ENCODE data around the gene TPD52L2. TPM values are rescaled to one million over a fixed set of nuclear protein-coding genes. Genes with fewer than 3 reads are reported as not detected.

Gene TPD52L2
- total RNA-seq, 1 experiment from 2014 or later, result 293 TPM

DNA sequence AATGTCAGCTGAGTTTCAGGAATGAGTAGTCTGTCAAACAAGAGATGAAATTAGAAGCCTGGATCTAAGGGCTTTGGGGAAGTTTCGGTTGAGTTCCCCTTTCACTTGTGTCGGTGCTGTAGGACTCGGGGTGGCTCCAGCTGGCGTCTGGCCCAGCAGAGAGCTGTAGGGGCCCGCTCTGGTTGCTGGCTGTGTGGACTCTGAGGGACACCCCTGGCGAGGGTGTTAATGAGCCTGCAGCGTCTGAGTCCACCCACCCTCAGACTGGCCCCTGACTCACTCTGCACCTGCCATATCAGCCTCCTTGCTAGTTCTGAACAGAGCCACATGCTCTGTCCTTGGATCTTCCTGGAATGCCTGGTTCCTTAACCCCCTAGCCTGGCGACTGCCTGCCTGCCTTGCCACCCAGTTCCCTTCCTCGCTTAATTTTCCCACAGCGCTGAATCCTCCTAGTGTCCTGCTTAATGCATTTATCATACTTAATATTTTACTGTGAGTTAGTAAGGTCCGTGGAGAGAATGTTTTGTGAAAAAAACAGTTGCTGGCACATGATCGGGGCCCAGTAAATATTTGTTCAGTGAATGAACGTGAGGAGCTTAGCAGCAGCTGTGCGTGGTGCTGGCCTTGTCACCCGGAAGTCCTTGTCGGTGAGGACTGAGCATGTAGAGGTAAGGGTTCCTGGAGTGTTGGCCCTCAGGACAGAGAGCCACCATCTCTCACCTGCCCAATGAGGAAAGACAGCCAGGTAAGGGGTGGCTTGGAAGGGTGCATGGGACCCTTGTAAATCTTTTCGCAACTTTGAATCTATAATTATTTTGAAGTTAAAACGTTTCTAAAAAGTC, 31.4 kb downstream of the TPD52L2 start:
- BruUV-seq (replicated peaks), result no TSS peak

GRCh38 chr20:63897978-63898561, 33.0 kb downstream of the TPD52L2 start:
- intact Hi-C loops (cut with micrococcal nuclease; ENCODE audit: unreplicated experiment), result loop anchor here (10.0 kb wide), 2 partner anchors 167 to 273 kb away; partner anchors contain the start of genes GMEB2 and TCEA2
- peaks cover 27% of the 10 kb centered on the region for H3K4me1 Mint-ChIP-seq (ENCODE audit: low read depth, unreplicated experiment)
- H3K9me3 Mint-ChIP-seq (ENCODE audit: unreplicated experiment), result no peaks in the 10 kb centered on the region

More for the DNA sequence above, 31.4 kb downstream of the TPD52L2 start:
- H3K27ac Mint-ChIP-seq (ENCODE audit: unreplicated experiment), result peak overlapping the region; percentile 85
- intact Hi-C loops (cut with micrococcal nuclease; ENCODE audit: unreplicated experiment), result loop anchor here (1.0 to 10.0 kb wide), 3 partner anchors 12 to 272 kb away; partner anchors contain the start of genes GMEB2 and TCEA2
- Histone ChIP-seq H3K9me3 (no peaks in the 10 kb centered on the region), H3K27me3 (replicated peaks; ENCODE audit: control insufficient read depth, insufficient read depth, low read length) (no peaks in the 10 kb centered on the region), H3K4me1 (peaks cover 21% of the 10 kb centered on the region), H3K36me3 (ENCODE audit: control insufficient read depth, insufficient read depth, low read length) (peaks cover under 1% of the 10 kb centered on the region; the same call in 1 of the 2 replicates), H3K4me3 (ENCODE audit: low read depth, low read length) (peak overlapping the region; percentile 61)
- TF ChIP-seq, protein P1, sequence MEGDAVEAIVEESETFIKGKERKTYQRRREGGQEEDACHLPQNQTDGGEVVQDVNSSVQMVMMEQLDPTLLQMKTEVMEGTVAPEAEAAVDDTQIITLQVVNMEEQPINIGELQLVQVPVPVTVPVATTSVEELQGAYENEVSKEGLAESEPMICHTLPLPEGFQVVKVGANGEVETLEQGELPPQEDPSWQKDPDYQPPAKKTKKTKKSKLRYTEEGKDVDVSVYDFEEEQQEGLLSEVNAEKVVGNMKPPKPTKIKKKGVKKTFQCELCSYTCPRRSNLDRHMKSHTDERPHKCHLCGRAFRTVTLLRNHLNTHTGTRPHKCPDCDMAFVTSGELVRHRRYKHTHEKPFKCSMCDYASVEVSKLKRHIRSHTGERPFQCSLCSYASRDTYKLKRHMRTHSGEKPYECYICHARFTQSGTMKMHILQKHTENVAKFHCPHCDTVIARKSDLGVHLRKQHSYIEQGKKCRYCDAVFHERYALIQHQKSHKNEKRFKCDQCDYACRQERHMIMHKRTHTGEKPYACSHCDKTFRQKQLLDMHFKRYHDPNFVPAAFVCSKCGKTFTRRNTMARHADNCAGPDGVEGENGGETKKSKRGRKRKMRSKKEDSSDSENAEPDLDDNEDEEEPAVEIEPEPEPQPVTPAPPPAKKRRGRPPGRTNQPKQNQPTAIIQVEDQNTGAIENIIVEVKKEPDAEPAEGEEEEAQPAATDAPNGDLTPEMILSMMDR (IDR thresholded peaks at IDR 0.05; ENCODE audit: insufficient read depth in 1 of 2, low read depth in 1 of 2, low read length in 1 of 2, severe bottlenecking in 1 of 2, unreplicated experiment in 1 of 2), result no peak
- H3K4me3 Mint-ChIP-seq (ENCODE audit: unreplicated experiment), result peak overlapping the region; percentile 76
- ChIA-PET POLR2A (interaction anchor here (0.5 to 3.9 kb wide), 6 partner anchors 15 to 375 kb away, joined by 3 to 49 read pairs (median 3); partner anchors contain the start of genes PRPF6, TPD52L2 and UCKL1), CTCF (interaction anchor here (0.6 to 2.8 kb wide), 5 partner anchors 58 to 270 kb away, joined by 3 to 11 read pairs (median 3); partner anchors contain the start of genes GMEB2 and PRPF6)
- H3K36me3 Mint-ChIP-seq (ENCODE audit: insufficient read depth, unreplicated experiment), result peaks cover 59% of the 10 kb centered on the region
- H3K9me3 Mint-ChIP-seq (ENCODE audit: unreplicated experiment), result no peaks in the 10 kb centered on the region
- peaks cover 27% of the 10 kb centered on the region for H3K4me1 Mint-ChIP-seq (ENCODE audit: low read depth, unreplicated experiment)
- DNase-seq, result peak; percentile 72 to 78
- H3K27me3 Mint-ChIP-seq (ENCODE audit: insufficient read depth, unreplicated experiment), result no peaks in the 10 kb centered on the region

More at GRCh38 chr20:63897978-63898561, 33.0 kb downstream of the TPD52L2 start:
- no TSS peak for BruUV-seq (replicated peaks)
- Mint-ChIP-seq H3K4me3 (ENCODE audit: unreplicated experiment) (peak overlapping the region; percentile 63), H3K27ac (ENCODE audit: unreplicated experiment) (peak overlapping the region; percentile 76), H3K36me3 (ENCODE audit: insufficient read depth, unreplicated experiment) (peaks cover 57% of the 10 kb centered on the region), H3K27me3 (ENCODE audit: insufficient read depth, unreplicated experiment) (no peaks in the 10 kb centered on the region)
- H3K9me3 ChIP-seq, result no peaks in the 10 kb centered on the region
- no peak for DNase-seq
- peaks cover 3% of the 10 kb centered on the region for H3K36me3 ChIP-seq (ENCODE audit: control insufficient read depth, insufficient read depth, low read length)
- ChIA-PET CTCF (no interaction called here), POLR2A (interaction anchor here (0.9 kb wide), 1 partner anchor 32 kb away, joined by 3 read pairs; the partner anchor contains the start of gene TPD52L2)
- H3K4me1 ChIP-seq, result peaks cover 21% of the 10 kb centered on the region
- TF ChIP-seq, protein P1 (IDR thresholded peaks at IDR 0.05; ENCODE audit: insufficient read depth in 1 of 2, low read depth in 1 of 2, low read length in 1 of 2, severe bottlenecking in 1 of 2, unreplicated experiment in 1 of 2), result no peak
- no peaks in the 10 kb centered on the region for H3K27me3 ChIP-seq (replicated peaks; ENCODE audit: control insufficient read depth, insufficient read depth, low read length)
- no peak overlapping the region for H3K4me3 ChIP-seq (ENCODE audit: low read depth, low read length)
